Hepatocyte (in vitro differentiated cells): ENCODE measurements around the gene OR8G1.

ENCODE experiments used
- EZH2 ChIP-seq: fragments of 200-600 bp; sonication (generic); IDR thresholded peaks from 2 replicates; pipeline ENCODE4 v1.6.1; 2016; ENCODE audit warnings: antibody characterized with exemption, mild to moderate bottlenecking, borderline replicate concordance
- EZH2phosphoT487 ChIP-seq: fragments of 200-600 bp; sonication (generic); IDR thresholded peaks from one replicate; pipeline ENCODE4 v1.6.1; 2018; ENCODE audit warnings: antibody characterized with exemption, mild to moderate bottlenecking, low read depth, moderate library complexity; ENCODE audit not compliant: unreplicated experiment, severe bottlenecking
- TF ChIP-seq, protein P1 (sequence below): fragments of 200-600 bp; sonication (generic); IDR thresholded peaks from 2 replicates; pipeline ENCODE4 v1.5.1; 2016; ENCODE audit warnings: antibody characterized with exemption, mild to moderate bottlenecking; ENCODE audit not compliant: poor library complexity

DNA sequence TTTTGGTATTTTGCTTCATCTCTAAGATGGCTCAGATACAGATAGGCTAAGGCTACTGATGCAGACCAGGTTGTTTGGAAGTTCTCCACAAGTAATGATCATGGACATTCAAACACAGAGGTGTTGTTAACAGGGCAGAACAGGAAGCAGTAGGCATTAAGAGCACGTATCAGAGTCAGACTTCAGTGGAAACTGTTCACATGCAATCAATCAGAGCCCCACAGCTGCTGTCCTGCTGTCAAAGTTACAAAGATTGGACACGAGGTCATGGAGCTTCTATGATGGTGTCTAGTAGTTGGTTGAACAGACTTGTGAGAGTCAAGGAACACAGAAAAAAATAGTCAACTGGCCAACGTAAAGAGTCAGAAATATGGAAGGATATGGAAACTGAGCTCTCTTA is 37.9 kb upstream of the OR8G1 start:
- TF ChIP-seq, protein P1, sequence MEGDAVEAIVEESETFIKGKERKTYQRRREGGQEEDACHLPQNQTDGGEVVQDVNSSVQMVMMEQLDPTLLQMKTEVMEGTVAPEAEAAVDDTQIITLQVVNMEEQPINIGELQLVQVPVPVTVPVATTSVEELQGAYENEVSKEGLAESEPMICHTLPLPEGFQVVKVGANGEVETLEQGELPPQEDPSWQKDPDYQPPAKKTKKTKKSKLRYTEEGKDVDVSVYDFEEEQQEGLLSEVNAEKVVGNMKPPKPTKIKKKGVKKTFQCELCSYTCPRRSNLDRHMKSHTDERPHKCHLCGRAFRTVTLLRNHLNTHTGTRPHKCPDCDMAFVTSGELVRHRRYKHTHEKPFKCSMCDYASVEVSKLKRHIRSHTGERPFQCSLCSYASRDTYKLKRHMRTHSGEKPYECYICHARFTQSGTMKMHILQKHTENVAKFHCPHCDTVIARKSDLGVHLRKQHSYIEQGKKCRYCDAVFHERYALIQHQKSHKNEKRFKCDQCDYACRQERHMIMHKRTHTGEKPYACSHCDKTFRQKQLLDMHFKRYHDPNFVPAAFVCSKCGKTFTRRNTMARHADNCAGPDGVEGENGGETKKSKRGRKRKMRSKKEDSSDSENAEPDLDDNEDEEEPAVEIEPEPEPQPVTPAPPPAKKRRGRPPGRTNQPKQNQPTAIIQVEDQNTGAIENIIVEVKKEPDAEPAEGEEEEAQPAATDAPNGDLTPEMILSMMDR = no peak
- TF ChIP-seq EZH2 = no peak
- no peak for TF ChIP-seq EZH2phosphoT487
